Panc1 (cell line): Measurements from ENCODE around the gene UQCC2.

Experiments
- CTCF ChIP-seq: fragments of 450-650 bp; IDR thresholded peaks from 2 replicates; pipeline ENCODE4 v1.5.1; 2017; ENCODE audit warnings: mild to moderate bottlenecking
- POLR2AphosphoS5 ChIP-seq: IDR thresholded peaks from 2 replicates; pipeline ENCODE4 v1.6.1; 2012; ENCODE audit warnings: mild to moderate bottlenecking, low read depth, low read length, moderate library complexity
- SIN3A ChIP-seq: IDR thresholded peaks from 2 replicates; pipeline ENCODE4 v1.6.1; 2012; ENCODE audit warnings: low read depth, mild to moderate bottlenecking, low read length, moderate library complexity, borderline replicate concordance; ENCODE audit not compliant: insufficient read depth

DNA sequence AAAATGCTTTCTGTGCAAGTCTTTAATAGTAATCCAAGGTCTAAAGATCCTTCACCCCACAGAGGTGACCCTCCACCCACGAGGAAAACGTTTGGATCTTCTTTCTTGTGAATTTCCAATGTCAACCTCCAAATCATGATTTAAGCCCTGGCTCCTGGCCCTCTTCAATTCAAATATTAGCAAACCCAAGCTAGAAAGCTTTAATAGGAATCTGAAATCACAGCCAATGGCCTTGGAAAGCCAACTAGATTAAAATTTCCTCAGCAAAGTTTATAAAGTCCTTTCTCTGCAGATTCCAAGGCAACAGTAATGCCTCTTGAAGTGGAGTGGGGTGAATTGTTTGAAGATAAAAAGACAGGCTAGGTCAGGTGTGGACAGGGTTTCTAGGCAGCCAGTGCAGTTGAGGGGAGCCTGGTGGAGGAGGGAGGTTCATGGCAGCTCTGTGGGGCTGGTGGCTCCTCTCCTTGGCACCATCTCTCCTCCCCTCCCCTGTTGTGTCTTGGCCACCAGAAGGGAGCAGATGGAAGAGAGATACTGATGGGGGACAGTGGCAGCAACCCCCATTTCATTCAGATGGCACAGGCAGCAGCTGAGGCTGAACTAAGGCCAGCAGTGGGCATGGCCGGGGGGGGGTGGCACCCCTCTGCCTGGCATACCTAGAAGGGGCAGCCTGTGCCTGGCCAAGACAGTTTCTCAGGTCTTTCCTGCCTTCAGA lies 12.0 kb upstream of the UQCC2 start:
- no peak for TF ChIP-seq CTCF
- TF ChIP-seq POLR2AphosphoS5 = no peak
- TF ChIP-seq SIN3A = no peak
